Upper lobe of right lung (tissue), 1 donor: Measurements from ENCODE around the gene SH3BGR. TPM values are rescaled to one million over a fixed set of nuclear protein-coding genes. Genes with fewer than 3 reads are reported as not detected.
A peak's percentile ranks its signal among the peaks of the same experiment; 100 is the strongest.

Experiments used
- ATAC-seq: fragments of 200-7000 bp; cut with Tn5 transposase; one replicate; pipeline ENCODE4 v1.9.1; 2020; ENCODE audit warnings: mild to moderate bottlenecking, moderate library complexity
- DNase-seq: peaks from one replicate; pipeline ENCODE4 v3.0.0-alpha.2; 2020
- H3K27ac ChIP-seq: fragments of 200-600 bp; one replicate; pipeline ENCODE4 v1.8.0; 2022
- H3K27me3 ChIP-seq: fragments of 200-600 bp; one replicate; pipeline ENCODE4 v1.8.0; 2022; ENCODE audit warnings: mild to moderate bottlenecking
- H3K36me3 ChIP-seq: fragments of 200-600 bp; one replicate; pipeline ENCODE4 v1.8.0; 2022
- H3K4me1 ChIP-seq: fragments of 200-600 bp; one replicate; pipeline ENCODE4 v1.8.0; 2022
- H3K4me3 ChIP-seq: fragments of 200-600 bp; one replicate; pipeline ENCODE4 v1.8.0; 2022; ENCODE audit warnings: mild to moderate bottlenecking
- H3K9me3 ChIP-seq: fragments of 200-600 bp; one replicate; pipeline ENCODE4 v1.8.0; 2022
- CTCF ChIP-seq: fragments of 200-600 bp; IDR thresholded peaks from one replicate; pipeline ENCODE4 v1.8.0; 2022; ENCODE audit warnings: antibody characterized with exemption
- intact Hi-C: fragments of 100-400 bp; cut with DNase I; formaldehyde crosslinking; loops from one replicate; pipeline ENCODE4 v1.11.0; 2022
- total RNA-seq: library from RNA; stranded (reverse); fragmentation: NEBNext Ultra II Directional; extraction: Animal tissue kit (Norgen Biotek cat#: 25700); gene quantifications from one replicate; pipeline ENCODE4 v1.2.1, GENCODE V29; 2021
- donor health status: DM: no; HTN: yes; CAD: no; lungs with severe emphysema.

The SH3BGR gene
- total RNA-seq, 1 donor from 2014 or later, result 3.1 TPM

GRCh38 chr21:39519835-39520234 is 68.1 kb downstream of the SH3BGR start:
- Histone ChIP-seq H3K36me3 (no peaks in the 10 kb centered on the region), H3K4me1 (peaks cover 5% of the 10 kb centered on the region), H3K27ac (no peak overlapping the region), H3K4me3 (no peak overlapping the region), H3K9me3 (no peaks in the 10 kb centered on the region), H3K27me3 (no peaks in the 10 kb centered on the region)
- no peak for DNase-seq
- ATAC-seq, result no peak
- no peak for TF ChIP-seq CTCF
- intact Hi-C loops, result loop anchor here (5.0 kb wide), 1 partner anchor 192 kb away; no protein-coding TSS in a partner anchor

- H3K27me3 ChIP-seq, result no peaks in the 10 kb centered on the region
- H3K27ac ChIP-seq, result no peak overlapping the region
- intact Hi-C loops, result loop anchor here (5.0 kb wide), 1 partner anchor 189 kb away; no protein-coding TSS in a partner anchor
- DNase-seq (no peak), ATAC-seq (peak; percentile 40)
- H3K4me1 ChIP-seq, result peaks cover 10% of the 10 kb centered on the region
- TF ChIP-seq CTCF, result no peak
- no peaks in the 10 kb centered on the region for H3K9me3 ChIP-seq
- H3K4me3 ChIP-seq, result no peak overlapping the region
- H3K36me3 ChIP-seq, result no peaks in the 10 kb centered on the region
These were observed 71.6 kb downstream of the SH3BGR start for GRCh38 chr21:39523399-39523798.

GRCh38 chr21:39523915-39524314 is 72.1 kb downstream of the SH3BGR start:
- DNase-seq, result no peak
- no peak for ATAC-seq
- intact Hi-C loops, result loop anchor here (5.0 kb wide), 1 partner anchor 188 kb away; no protein-coding TSS in a partner anchor
- H3K4me3 ChIP-seq, result no peak overlapping the region
- H3K4me1 ChIP-seq, result peaks cover 8% of the 10 kb centered on the region
- no peaks in the 10 kb centered on the region for H3K9me3 ChIP-seq
- TF ChIP-seq CTCF, result no peak
- no peak overlapping the region for H3K27ac ChIP-seq
- H3K36me3 ChIP-seq, result no peaks in the 10 kb centered on the region
- no peaks in the 10 kb centered on the region for H3K27me3 ChIP-seq

GRCh38 chr21:39525129-39525528 is 73.4 kb downstream of the SH3BGR start:
- H3K4me3 ChIP-seq, result no peak overlapping the region
- DNase-seq, result peak; percentile 81
- no peaks in the 10 kb centered on the region for H3K36me3 ChIP-seq
- intact Hi-C loops, result no loop called here
- no peak overlapping the region for H3K27ac ChIP-seq
- TF ChIP-seq CTCF, result no peak
- no peaks in the 10 kb centered on the region for H3K9me3 ChIP-seq
- H3K4me1 ChIP-seq, result peaks cover 8% of the 10 kb centered on the region
- peak; percentile 81 for ATAC-seq
- no peaks in the 10 kb centered on the region for H3K27me3 ChIP-seq

- Histone ChIP-seq H3K36me3 (no peaks in the 10 kb centered on the region), H3K4me3 (no peak overlapping the region), H3K27me3 (no peaks in the 10 kb centered on the region), H3K4me1 (peaks cover 8% of the 10 kb centered on the region), H3K27ac (no peak overlapping the region), H3K9me3 (no peaks in the 10 kb centered on the region)
- TF ChIP-seq CTCF, result no peak
- intact Hi-C loops, result no loop called here
- DNase-seq, result no peak
- no peak for ATAC-seq
These were observed 73.8 kb downstream of the SH3BGR start for GRCh38 chr21:39525601-39526000.

DNA sequence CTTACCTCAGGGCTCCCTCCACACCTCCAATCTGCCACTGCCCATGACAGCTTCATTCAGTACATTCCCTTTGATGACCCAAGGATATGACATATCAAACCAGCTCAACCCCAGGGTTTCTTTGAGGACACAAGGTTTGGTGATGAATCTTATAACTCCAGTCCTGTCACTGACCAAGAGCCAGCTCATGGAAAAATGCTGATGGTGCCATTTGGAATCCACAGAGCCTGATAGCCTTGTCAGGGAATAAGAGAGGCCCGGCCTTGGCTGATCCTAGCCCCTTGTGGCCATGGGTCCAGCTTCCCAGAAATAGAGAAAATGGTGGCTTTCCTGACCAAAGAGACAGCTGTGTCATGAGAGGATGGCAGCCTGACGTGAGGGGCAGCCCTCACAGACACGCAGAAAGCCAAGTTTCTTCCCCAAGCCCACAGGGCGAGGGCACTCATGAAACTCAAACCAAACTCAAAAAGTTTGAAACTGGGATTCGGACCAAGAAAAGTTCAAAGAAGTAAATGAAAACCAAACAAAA is 75.4 kb downstream of the SH3BGR start:
- H3K4me3 ChIP-seq, result no peak overlapping the region
- no peaks in the 10 kb centered on the region for H3K36me3 ChIP-seq
- no peaks in the 10 kb centered on the region for H3K9me3 ChIP-seq
- peaks cover 8% of the 10 kb centered on the region for H3K4me1 ChIP-seq
- no peaks in the 10 kb centered on the region for H3K27me3 ChIP-seq
- no peak overlapping the region for H3K27ac ChIP-seq
- DNase-seq (no peak), ATAC-seq (no peak)
- no peak for TF ChIP-seq CTCF
- intact Hi-C loops, result no loop called here
